Fibroblast of peridontal ligament (primary cell): ENCODE results near the gene PRRT1.
"Not testable (repeated sequence)": the region's sequence is repeated elsewhere in the genome, so short reads cannot be mapped to it uniquely, and the experiment has no call there.

Experiments
- DNase-seq: peaks from one replicate; pipeline ENCODE4 v3.0.0-alpha.2; 2010; ENCODE audit errors: extremely low read depth

PRRT1 gene

DNA sequence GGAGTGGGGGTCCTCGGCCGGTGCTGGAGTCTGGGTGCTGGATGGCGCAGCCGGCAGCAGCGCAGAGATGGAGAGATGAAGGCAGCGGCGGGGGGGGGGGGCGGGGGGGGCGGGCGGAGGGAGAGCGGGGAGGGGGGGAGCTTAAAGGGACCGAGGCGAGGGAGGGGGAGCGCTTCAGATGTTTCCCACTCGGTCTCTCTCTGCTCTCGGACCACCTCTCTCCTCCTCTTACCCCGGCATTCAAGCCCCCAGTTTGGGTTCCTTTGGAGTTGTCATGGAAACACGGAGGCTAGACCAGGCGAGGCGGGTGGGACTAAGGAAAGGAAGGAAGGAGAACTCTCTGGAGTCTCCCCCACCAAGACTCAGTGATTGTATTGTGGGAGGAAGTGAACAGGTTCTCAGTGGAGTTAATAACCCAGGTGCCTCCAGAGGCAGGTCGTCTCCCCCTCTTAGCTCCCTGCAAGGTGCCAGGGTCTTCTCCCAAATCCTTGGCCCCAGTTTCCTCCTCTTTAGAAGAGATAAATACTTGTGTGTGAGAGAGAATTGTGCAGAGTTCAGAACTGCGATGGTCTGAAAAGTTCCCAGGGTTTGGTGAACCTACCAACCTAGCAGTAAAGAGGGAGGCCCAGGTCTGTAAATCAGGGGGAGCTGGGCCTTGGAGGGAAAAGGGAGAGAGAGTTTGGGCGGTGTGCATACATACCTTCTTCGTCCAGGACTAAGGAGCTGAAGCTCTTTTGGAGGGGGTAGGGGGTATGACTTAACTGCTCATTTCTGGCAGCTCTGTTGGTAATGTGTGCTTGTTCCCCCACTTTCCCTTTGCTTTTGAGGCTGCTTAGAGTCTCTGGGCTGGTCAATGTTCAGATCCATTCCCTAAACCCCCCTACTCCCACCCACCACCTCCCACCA lies at the start of gene PRRT1:
TSS of gene PRRT1 (minus strand) at position 77 of the 906 bp plus-strand sequence. CDS start 112 bp downstream, outside the sequence.
- peak; percentile 5 for DNase-seq

DNA sequence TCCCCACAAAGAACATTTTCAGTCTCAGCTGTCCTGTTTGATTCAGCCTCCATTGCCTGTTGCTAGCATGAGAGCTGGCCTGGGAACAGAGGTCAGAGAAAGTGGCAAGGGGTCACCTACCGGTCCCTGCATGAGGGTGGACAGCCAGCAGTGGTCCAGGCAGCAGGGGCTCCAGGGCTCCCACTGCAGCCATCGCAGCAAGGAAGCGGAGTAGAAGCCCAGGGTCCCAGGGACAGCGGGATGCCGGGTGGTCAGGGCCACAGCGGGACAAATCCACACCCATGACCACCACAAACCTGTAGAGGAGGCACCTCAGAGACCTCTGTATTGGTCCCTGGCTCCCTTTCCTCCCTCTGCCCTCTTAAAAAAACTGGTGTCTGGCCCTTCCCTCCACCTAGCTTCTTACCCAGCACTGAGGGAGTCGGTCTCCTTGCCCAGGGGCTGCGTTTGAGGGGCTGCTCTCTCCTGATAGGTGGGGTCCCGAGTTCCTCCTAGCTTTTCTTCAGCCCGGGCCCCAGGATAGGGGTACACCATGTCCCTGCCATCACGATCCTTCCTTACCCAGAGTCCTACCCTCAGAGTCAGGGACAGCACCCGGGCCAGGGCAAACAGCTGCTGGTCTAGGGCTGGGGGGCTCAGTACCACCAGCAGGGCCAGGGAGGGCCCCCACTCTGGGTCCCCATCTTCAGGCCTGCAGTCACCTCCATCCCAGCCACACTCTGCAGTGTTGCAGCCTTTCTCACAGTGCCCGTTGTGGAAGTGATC lies 49.2 kb upstream of the PRRT1 start:
- DNase-seq: no peak

DNA sequence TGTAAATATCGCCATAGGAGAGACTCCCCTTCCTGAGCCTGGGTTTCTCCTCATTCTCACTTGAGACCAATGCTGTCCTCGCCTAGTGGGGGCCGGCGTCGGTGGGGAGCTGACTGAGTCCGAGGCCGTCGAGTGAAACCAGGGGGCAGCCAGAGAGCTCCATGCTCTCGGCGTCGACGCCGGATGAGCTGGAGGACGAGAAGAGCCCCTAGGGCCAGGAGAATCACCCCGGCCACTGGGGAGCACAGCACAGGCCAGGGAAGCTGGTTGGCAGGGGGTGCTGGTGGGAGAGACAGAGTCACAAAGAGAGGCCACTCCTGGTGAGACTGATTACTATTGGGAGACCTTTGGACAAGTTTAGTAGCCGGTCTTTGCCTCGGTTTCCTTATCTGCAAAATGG lies 47.1 kb upstream of the PRRT1 start:
- no peak for DNase-seq

DNA sequence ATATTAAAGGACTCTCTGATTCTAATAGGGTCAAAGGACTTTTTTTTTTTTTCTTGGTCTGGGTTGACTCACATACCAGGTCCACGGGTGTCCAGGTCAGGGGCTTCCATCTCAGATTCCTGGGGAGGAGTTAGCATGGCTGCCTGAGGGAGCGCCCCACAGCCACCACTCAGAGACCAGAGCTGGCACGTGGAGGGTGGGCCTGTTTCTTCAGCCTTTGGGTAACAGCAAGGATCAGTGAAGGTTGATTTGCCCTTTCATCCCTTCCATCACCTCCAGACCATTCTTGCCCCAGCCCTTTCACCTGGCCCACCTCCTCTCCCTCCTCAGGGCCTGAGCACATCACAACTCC lies 46.6 kb upstream of the PRRT1 start:
- DNase-seq: no peak

DNA sequence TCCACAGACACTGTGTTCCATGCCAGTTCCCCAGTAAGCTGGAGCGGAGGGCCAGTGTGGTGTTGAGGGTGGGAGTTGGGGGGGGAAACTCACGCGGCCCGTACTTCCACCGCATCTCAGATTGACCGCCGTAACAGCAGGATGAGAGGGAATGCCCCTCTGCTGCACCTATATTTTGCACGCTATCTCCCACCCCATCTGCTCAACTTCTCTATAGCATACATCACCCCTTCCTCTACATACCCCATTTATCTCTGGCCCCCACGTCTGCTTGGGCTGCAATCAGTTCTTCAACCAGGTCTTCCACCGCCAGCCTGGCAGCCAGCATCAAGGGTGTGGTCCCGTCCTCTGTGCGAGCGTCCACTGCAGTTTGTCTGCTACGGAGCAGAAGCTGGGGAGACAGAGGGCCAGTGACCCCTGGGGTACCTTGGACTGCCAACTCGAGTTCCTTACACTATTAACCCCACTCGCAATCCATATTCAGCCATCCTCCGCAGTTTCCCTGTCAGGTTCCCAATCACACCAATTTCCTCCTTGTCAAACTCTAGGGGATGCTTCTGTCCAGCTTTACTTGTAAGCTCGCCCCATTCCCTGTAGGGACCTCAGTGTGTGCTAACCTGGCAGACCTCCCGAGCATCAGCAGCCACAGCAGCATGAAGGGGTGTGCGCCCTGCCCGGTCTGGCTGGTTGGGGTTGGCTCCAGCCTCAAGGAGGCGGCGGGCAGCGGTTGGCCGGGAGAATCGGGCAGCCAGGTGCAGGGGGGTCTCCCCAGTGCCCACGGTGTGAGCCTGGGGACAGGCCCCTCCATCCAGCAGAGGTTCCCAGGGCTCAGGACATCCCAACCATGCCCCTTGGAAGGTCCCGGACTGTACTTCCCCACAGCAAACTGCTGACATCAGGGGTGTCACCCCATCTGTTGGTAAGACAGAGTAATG lies 45.2 kb upstream of the PRRT1 start:
- DNase-seq: peak; percentile 14

DNA sequence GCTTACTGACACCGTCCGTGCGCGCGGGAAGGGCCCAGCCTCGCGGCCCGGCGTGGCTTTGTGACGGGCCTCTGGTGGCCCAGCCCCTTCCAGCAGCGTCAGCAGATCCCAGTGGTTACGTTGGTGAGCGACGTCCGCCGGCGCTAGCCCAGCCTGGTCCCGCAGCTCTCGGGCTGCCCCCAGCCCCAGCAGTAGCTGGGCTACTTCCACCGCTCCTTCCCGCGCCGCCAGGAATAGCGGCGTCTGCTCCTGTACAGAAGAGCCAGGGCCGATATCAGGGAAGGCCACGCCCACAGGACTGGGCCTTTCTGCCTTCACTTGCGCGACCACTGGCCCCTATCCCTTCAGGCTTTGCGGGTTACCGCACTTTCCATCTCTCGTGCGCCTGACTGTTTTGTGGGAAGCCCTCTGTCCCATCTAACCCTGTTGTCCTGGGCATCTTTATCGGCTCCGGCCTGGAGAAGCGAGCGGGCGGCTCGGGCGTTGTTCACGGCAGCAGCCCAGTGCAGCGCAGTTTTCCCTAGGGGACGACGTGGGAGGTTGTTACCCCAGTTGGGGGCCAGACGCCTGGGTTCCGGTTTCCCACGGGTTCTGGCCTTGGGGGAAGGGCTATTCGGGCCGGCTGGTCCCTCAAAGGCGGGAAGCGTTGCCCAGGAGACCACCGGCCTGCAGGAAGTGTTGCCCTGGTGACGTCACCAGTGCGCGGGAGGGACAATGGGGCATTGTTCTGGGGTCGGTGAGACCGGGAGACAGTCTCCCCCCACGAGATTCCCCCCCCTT lies 44.4 kb upstream of the PRRT1 start:
- DNase-seq: peak; percentile 74

DNA sequence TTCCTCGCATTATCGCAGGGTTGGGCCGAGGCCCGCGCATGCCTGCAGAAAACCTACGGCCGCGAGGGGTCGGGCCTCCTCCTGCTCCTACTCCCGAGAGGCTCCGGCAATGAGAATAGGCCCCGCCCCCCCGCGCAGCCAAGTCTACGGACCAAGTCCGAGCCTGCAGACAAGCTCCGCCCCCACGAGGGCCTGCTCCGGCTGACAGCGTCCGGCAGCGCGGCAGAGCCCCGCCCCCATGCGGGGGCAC lies 43.8 kb upstream of the PRRT1 start:
- peak; percentile 99 for DNase-seq

DNA sequence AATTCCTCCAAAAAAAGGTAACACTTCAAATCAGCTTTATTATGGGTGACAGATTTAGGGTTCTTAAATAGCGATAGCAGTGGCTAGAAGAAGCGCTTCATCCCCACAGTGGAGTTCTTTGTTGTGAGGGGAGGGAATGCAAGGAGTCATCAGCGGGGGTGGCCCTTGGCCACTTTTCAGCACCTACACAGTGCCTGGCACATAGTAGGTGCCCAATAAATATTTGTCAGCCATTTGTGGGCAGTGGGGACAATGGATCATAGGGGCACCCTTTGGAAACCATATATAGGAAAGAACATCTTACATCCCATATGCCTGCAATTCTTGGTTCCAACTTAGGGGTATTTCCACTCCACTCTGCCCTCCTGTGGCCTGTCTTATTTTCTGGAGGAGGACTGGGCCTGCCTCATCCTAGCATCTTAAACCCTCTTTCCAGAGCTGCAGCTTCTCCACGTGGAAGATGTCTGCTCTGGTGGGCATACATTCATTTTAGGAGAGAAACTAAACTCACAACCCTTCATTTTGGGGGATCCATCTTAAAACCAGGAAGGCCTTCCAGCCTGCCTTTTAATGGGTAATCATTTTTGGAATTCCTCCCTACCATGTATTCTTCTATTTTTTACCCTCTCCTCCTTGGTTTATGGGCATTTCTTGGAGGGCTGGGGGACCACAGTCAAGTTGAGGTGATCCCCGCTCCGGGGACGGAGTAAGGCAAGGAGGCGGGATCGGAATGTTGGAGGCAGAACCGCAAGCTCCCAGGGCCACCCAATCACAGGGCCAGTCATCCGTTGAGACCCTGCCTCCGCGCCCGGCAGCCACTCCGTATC lies 43.3 kb upstream of the PRRT1 start:
- DNase-seq: peak; percentile 75

DNA sequence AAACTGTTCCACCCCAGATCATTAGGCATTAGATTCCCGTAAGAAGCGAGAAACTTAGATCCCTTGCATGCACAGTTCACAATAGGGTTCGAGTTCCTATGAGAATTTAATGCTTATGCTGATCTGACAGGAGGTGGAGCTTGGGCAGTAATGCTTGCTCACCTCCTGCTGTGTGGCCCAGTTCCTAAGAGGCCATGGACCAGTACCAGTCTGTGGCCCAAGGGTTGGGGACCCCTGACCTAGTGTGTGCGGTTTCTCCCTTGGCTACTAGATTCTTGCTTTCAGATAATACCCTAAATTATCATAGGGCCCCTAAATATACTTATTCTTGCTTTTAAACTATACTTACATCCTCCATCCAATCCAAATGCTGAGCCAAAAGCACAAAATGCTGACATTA lies 42.6 kb upstream of the PRRT1 start:
- DNase-seq: no peak

DNA sequence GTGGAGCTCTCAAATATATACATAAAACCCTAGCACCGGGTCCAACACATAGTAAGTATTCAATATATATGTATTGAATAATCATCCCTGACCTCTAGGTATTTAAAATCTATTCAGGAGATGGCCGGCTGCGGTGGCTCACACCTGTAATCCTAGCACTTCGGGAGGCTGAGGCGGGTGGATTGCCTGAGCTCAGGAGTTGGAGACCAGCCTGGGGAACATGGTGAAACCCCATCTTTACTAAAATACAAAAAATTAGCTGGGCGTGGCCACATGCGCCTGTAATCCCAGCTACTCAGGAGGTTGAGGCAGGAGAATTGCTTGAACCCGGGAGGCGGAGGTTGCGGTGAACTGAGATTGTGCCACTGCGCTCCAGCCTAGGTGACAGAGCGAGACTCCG lies 41.4 kb upstream of the PRRT1 start:
- DNase-seq: not testable (repeated sequence)

DNA sequence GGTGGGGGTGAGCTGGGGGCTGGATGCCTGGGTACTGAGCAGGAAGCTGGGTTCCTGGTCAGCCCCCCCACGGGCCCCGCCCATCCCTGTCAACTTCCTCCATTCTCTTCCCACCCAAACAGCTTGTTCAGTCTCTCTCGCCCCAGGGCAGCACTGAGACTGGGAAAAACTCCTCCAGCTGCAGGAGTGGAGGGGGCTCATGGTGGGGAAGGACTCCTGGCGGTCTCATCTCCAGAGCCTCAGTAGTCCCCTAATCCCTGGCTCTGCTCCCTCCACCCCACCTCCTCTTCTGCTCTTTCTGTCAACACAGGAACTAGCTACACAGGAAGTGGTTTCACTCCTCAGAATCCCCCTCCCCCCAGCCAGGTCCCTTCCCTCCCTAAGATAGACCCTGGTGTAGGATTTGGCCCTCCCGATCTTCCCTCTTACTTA lies 40.9 kb upstream of the PRRT1 start, which contains the start of gene GPSM3:
TSS of gene GPSM3 (minus strand) at position 36 of the 432 bp plus-strand sequence. CDS start 130 bp downstream, outside the sequence.
- no peak for DNase-seq

DNA sequence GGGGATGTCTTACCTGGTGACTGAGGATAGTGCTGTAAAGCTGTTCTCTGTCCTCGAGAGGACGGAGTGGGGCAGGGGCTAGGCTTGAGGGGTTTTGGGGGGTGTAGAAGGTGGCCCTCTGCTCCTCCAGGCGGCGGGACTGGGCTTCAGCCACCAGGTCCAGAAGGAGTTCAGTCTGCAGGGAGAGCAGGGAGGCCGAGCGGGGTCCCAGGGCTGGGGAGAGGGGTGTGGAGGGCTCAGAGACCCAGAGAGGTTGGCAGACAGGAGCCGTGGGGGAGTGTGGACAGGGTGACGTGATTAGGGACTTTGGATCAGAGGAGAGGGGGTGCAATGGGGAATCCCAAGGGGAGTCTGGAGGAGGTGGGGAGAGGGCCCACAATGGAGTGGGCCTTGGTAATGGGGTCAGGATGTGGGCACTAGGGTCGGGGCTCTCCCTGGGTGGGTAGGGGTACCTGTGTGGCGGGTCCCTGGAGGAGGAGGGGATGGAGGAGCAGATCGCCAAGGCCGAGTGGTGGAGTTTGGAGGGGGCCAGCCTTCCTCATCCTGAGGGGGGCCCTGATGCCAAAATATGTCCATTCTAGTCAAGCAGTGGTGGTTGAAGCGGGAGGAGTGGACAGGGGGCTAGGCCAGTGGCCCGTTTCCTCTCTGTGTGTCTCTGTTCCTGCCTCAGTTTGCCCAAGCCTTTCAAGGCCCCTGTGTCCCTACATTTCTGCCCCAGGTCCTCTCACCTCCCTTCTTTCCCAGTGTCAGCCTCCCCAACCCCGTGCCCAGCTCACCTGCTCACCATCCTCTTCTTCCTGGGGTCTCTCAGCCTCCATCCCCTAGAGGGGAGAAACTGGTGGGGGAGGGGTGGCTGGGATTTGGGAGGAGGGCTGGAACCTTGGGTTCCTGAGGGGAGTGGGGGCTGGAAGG lies 40.2 kb upstream of the PRRT1 start:
- DNase-seq: no peak

DNA sequence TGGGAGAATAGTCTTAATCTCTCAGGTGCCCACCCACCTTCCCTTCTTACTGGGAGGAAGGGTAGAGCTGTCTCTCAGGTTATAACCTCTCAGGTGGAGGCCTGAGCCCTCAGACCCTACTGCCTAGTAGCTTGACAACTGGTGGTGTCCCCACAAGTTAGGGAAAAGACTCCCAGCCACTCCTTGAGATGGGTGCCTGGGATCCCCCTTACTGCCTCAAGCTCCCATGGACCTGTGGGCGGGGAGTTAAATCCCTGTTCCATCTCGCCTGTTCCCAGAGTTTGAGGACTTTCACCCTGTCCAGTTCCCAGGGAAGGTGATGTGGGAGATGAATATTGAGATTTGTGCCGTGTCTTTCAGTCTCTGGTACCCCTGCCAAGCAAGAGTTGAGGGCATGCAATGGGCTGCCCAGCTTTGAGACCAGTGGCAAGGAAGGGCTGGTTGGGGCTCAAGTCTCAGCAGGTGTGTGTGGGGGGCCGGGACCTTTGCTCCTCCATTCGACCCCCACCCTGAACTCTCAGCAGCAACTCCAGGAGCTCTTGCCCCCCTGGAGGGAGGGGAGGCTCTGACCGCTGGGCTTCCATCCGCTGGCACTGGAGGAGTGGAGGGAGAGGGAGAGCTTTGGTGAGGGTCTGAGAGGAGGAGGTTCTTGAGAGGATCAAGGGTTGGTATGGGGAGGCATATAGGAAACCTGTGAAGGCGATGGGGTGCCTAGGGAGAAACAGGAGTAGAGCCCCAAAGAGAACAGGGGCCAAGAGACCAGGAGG lies 39.4 kb upstream of the PRRT1 start:
- no peak for DNase-seq

DNA sequence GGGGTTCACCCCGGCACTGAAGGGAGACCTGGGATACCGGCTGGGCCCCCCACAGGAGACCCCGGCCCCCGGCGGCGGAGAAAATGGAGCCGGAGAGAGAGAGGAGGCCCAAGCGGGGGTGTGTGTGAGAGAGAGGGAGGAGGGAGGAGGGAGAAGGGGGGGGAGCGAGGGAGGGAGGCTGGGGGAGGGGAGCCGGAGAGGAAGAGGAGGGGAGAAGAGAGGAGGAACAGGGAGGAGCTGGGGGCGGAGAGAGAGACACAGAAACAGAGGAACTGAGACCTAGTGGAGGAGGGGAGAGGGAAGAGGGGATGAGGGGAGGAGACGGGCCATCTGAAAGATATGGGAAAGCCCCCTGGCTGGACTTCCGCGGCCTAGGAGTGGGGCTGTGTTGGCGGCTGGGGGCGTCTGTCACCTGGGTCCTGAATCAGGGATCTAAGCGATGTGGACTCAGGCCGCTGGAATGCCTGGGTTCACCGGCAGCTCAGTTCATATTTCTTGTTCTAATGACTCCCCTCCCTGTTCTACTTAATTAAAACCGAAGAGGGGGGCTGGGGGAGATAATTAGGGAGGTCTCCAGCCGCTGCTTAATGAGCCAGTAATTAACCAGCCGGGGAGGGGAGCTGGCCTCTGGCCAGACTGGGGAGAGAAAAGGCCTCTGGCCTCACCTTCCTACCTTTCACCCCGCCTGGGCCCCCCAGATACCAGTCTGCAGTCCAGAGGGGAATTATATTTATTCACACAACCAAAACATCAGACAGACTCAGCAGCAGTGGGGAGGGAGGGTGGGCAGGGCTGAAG lies 38.5 kb upstream of the PRRT1 start, which contains the start of gene PBX2:
TSS of gene PBX2 (minus strand) at position 149 of the 798 bp plus-strand sequence. CDS start 287 bp downstream, outside the sequence.
- peak; percentile 88 for DNase-seq

DNA sequence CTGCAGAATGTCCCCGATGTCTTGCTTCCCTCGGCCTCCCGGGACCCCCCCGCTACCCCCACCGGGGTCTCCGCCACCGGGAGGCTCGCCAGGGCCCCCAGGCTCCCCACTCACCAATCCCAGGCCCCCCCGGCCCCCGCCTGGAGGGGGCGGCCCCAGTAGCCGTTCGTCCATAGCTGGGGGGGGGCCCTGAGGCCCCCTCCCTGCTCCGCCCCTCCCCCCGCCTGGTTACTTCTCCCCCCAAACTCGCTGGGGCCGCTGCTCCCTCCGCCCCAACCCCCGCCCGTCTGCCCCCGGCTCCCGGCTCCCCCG lies 38.0 kb upstream of the PRRT1 start:
- no peak for DNase-seq

DNA sequence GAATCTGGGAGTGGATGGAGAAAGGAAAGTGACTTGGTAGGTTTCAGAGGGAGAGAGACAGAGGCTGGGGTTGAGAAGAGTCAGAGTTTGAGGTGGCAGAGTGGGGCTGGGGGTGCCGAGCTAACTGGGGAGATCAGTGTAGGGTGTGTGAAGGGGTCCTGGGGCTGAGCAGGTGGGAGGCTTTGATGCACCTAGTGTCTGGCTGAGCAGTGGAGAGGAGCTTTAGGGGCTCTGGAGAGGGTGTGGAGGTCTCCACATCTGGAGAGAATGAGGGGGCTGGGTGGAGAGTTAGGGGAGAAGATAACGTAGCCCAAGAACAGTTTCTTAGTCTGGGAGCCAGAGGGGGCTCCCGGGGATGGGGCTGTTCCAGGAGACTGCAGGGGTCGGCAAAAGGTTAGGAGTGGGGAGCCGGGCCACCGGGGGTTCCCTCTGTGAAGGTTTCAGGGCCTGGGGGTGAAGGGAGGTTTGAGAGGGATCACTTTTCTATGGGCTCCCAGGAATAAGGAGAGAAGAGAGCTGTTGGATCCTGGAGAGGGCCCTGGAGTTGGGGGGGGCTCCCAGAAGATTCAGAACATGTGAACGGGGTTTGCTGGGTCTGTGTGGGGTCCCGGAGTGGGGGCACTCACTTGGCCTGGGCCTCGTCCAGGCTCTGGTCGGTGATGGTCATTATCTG lies 37.5 kb upstream of the PRRT1 start:
- DNase-seq: no peak
